GM12891 (cell line): ENCODE results near the gene GLP2R.

Source experiments
- DNase-seq: peaks from one replicate; pipeline ENCODE4 v3.0.0; 2011; ENCODE audit warnings: low spot score; ENCODE audit not compliant: insufficient read length
- FAIRE-seq: peaks from 2 replicates; lab custom pipeline; 2011; peaks lifted over from hg19 to GRCh38; lab: Jason Lieb, UNC
- PAX5 ChIP-seq: IDR thresholded peaks from 2 replicates; pipeline ENCODE4 v1.6.1; 2011; ENCODE audit warnings: low read length, moderate library complexity, mild to moderate bottlenecking; ENCODE audit not compliant: insufficient read depth, severe bottlenecking
- POLR2A ChIP-seq: IDR thresholded peaks from 2 replicates; pipeline ENCODE4 v1.6.1; 2011; ENCODE audit warnings: low read depth, low read length, control low read depth
- POLR2AphosphoS5 ChIP-seq: IDR thresholded peaks from 2 replicates; pipeline ENCODE4 v1.6.1; 2011; ENCODE audit warnings: low read depth, low read length, control low read depth
- POU2F2 ChIP-seq: IDR thresholded peaks from 2 replicates; pipeline ENCODE4 v1.6.1; 2011; ENCODE audit warnings: low read depth, mild to moderate bottlenecking, control low read depth, low read length, moderate library complexity
- SPI1 ChIP-seq: IDR thresholded peaks from 2 replicates; pipeline ENCODE4 v1.6.1; 2011; ENCODE audit warnings: low read depth, low read length, control low read depth
- TAF1 ChIP-seq: IDR thresholded peaks from 2 replicates; pipeline ENCODE4 v1.6.1; 2011; ENCODE audit warnings: low read depth, low read length, control low read depth

GLP2R gene

GRCh38 chr17:9887508-9887907 lies 61.8 kb downstream of the GLP2R start:
- no peak for TF ChIP-seq SPI1
- no peak for TF ChIP-seq TAF1
- no peak for TF ChIP-seq POLR2AphosphoS5
- no peak for TF ChIP-seq POU2F2
- TF ChIP-seq POLR2A, result no peak
- no peak for TF ChIP-seq PAX5
- DNase-seq (no peak), FAIRE-seq (no peak)

- DNase-seq (peak; percentile 58), FAIRE-seq (no peak)
- TF ChIP-seq POU2F2, result no peak
- no peak for TF ChIP-seq PAX5
- no peak for TF ChIP-seq POLR2A
- TF ChIP-seq SPI1, result no peak
- TF ChIP-seq TAF1, result no peak
- no peak for TF ChIP-seq POLR2AphosphoS5
Measured at GRCh38 chr17:9890124-9890523, 64.4 kb downstream of the GLP2R start.

- no peak for FAIRE-seq
- DNase-seq, result no peak
Measured at GRCh38 chr17:9893411-9894012, 67.8 kb downstream of the GLP2R start.

DNA sequence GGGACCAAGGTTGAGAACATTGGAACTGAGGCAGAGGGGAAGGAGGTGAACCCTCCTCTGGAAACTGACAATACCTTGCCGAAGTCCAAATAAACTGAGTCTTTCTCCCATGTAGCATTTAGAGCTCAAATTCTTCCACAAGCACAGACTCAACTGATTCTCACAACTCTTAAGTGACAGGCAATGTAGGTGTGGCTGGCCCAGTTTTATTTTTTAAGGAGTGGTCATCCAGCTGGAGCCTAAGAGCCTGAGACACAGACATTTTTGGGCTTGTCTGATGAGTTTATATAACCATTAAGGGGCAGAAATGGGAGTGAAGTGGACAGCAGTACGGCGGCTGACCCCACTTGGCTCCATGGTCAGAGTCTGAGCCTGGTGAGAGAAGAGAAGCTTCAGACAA lies 68.5 kb downstream of the GLP2R start:
- TF ChIP-seq TAF1 (no peak), PAX5 (no peak), SPI1 (no peak), POU2F2 (no peak), POLR2AphosphoS5 (no peak), POLR2A (no peak)
- no peak for FAIRE-seq
- DNase-seq, result no peak

More at GRCh38 chr17:9893411-9894012, 67.8 kb downstream of the GLP2R start:
- TF ChIP-seq POLR2AphosphoS5 (no peak), POLR2A (no peak), SPI1 (no peak), PAX5 (no peak), POU2F2 (no peak), TAF1 (no peak)

GRCh38 chr17:9895923-9896322 lies 70.2 kb downstream of the GLP2R start:
- DNase-seq (no peak), FAIRE-seq (no peak)
- TF ChIP-seq POU2F2 (no peak), POLR2AphosphoS5 (no peak), PAX5 (no peak), TAF1 (no peak)

- no peak for TF ChIP-seq POLR2A
- no peak for TF ChIP-seq POLR2AphosphoS5
- TF ChIP-seq SPI1, result no peak
- no peak for TF ChIP-seq TAF1
- TF ChIP-seq PAX5, result no peak
- no peak for TF ChIP-seq POU2F2
- FAIRE-seq, result no peak
- DNase-seq, result no peak
Measured at GRCh38 chr17:9897372-9897968, 71.7 kb downstream of the GLP2R start.

- no peak for TF ChIP-seq POLR2AphosphoS5
- TF ChIP-seq TAF1, result no peak
- no peak for TF ChIP-seq SPI1
- TF ChIP-seq POU2F2, result no peak
- no peak for TF ChIP-seq PAX5
- TF ChIP-seq POLR2A, result no peak
- DNase-seq (no peak), FAIRE-seq (no peak)
Measured at GRCh38 chr17:9898812-9899211, 73.1 kb downstream of the GLP2R start.

DNA sequence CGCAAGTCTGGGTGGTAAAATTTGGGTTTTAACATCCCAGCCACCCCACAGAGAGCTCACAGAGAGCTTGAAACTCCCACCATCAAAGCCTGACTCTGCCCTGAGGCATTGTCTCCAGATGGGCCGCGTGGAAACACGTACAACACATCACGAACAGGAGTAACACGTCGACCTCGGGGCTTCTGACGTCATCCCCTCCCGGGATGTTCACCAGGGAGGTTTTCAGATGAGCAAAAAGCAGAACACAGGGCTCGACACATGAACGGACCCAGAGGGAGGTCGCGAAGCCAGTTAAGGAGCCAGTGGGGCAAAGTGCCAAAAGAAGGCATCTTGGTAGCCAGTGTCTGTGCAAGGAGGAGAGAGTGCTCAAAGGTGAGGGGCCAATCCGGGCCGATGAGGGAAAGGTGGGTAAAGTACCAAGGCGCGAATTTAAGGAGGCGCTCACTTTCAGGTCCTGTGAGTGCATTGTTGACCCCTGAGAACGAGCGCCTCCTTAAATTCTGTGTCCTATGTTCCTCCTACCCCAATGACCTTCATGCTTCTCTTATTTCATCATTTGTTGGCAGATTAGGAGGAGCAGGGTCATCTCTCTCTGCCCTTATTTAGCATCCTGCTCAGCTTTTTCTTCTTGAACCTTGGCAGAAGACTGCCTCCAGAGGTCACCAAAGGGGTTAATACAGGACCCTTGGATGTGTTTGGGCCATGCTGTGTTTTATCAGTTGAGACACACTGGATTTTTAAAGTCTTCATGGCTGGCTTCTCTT lies 73.7 kb downstream of the GLP2R start:
- TF ChIP-seq POLR2AphosphoS5 (no peak), PAX5 (no peak), POLR2A (no peak), SPI1 (no peak), TAF1 (no peak), POU2F2 (no peak)
- DNase-seq (no peak), FAIRE-seq (no peak)

DNA sequence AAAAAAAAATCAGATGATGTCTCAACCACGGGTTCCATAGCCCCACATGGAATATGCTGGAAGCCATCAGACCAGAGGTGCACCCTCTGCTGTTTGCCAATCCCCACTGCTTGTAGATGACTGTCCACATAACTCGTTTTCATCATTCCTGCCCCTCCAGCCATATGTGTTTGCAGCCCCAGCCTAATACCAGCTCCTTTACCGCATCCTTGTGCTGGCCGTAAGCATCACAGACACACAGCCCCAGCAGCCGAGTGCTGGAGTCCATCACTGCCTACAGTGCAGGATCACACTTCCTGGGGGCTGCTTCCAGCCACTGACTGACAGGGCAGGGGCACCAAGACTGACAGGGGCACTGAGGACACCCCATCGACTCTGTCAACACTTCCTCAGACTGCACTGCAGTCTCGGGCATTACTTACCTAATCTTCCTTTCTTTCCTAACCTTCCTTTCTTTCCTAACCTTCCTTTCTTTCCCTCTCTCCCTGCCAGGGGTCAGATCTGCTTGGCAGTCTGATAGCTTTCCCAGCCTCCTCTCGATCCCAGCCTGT lies 74.4 kb downstream of the GLP2R start:
- TF ChIP-seq POU2F2 (no peak), PAX5 (no peak), POLR2A (no peak), TAF1 (no peak), SPI1 (no peak), POLR2AphosphoS5 (no peak)
- FAIRE-seq, result no peak
- no peak for DNase-seq
